ENCODE results near the gene LRP11.
"Not testable (repeated sequence)": the region's sequence is repeated elsewhere in the genome, so short reads cannot be mapped to it uniquely, and the experiment has no call there.

LRP11 gene

GRCh38 chr6:149863698-149864577 is at the start of gene LRP11:
Gene LRP11, minus strand, starts transcription at chr6:149864359. Its CDS starts 339 bp downstream, at chr6:149864020.
- DNase-seq (ENCODE audit: low read depth, low spot score): no peak

- DNase-seq (ENCODE audit: low read depth, low spot score): no peak
Observed at GRCh38 chr6:149913540-149914240, 49.5 kb upstream of the LRP11 start.

- DNase-seq (ENCODE audit: low read depth, low spot score): no peak
Observed at GRCh38 chr6:149913085-149913484, 48.9 kb upstream of the LRP11 start.

- DNase-seq (ENCODE audit: low read depth, low spot score): not testable (repeated sequence)
Observed at GRCh38 chr6:149912680-149913079, 48.5 kb upstream of the LRP11 start.

GRCh38 chr6:149910721-149911151 is 46.6 kb upstream of the LRP11 start:
- DNase-seq (ENCODE audit: low read depth, low spot score): no peak

- DNase-seq (ENCODE audit: low read depth, low spot score): no peak
Observed at GRCh38 chr6:149909701-149910470, 45.7 kb upstream of the LRP11 start.

GRCh38 chr6:149908480-149908879 is 44.3 kb upstream of the LRP11 start:
- not testable (repeated sequence) for DNase-seq (ENCODE audit: low read depth, low spot score)

GRCh38 chr6:149907317-149907716 is 43.2 kb upstream of the LRP11 start:
- DNase-seq (ENCODE audit: low read depth, low spot score): no peak

GRCh38 chr6:149906405-149906804 is 42.2 kb upstream of the LRP11 start:
- no peak for DNase-seq (ENCODE audit: low read depth, low spot score)

- DNase-seq (ENCODE audit: low read depth, low spot score): no peak
Observed at GRCh38 chr6:149905911-149906371, 41.8 kb upstream of the LRP11 start.

GRCh38 chr6:149905371-149905910 is 41.3 kb upstream of the LRP11 start:
- DNase-seq (ENCODE audit: low read depth, low spot score): no peak

- DNase-seq (ENCODE audit: low read depth, low spot score): no peak
Observed at GRCh38 chr6:149904661-149905370, 40.7 kb upstream of the LRP11 start.

- no peak for DNase-seq (ENCODE audit: low read depth, low spot score)
Observed at GRCh38 chr6:149903938-149904611, 39.9 kb upstream of the LRP11 start.

- no peak for DNase-seq (ENCODE audit: low read depth, low spot score)
Observed at GRCh38 chr6:149901444-149902140, 37.4 kb upstream of the LRP11 start.

- no peak for DNase-seq (ENCODE audit: low read depth, low spot score)
Observed at GRCh38 chr6:149900620-149901443, 36.7 kb upstream of the LRP11 start.

GRCh38 chr6:149899926-149900619 is 35.9 kb upstream of the LRP11 start:
- no peak for DNase-seq (ENCODE audit: low read depth, low spot score)

GRCh38 chr6:149899486-149899885 is 35.3 kb upstream of the LRP11 start:
- no peak for DNase-seq (ENCODE audit: low read depth, low spot score)

GRCh38 chr6:149898966-149899365 is 34.8 kb upstream of the LRP11 start:
- no peak for DNase-seq (ENCODE audit: low read depth, low spot score)
